ENCODE measurements around the gene CCDC112. TPM values are rescaled to one million over a fixed set of nuclear protein-coding genes. Genes with fewer than 3 reads are reported as not detected.
"Not testable (repeated sequence)": the region's sequence is repeated elsewhere in the genome, so short reads cannot be mapped to it uniquely, and the experiment has no call there.

Gene CCDC112
- polyA plus RNA-seq, 1 experiment, result 4.7 TPM

GRCh38 chr5:115335301-115335700 lies 38.8 kb upstream of the CCDC112 start:
- Histone ChIP-seq H3K9me3 (ENCODE audit: control insufficient read depth, insufficient read depth, low read length) (no peaks in the 10 kb centered on the region), H3K27ac (ENCODE audit: low read depth, low read length) (no peak overlapping the region), H3K27me3 (ENCODE audit: control insufficient read depth, insufficient read depth, low read length) (no peaks in the 10 kb centered on the region), H3K4me3 (ENCODE audit: low read depth, low read length) (no peak overlapping the region)
- ChIA-PET CTCF (no interaction called here), POLR2A (interaction anchor here (0.7 kb wide), 1 partner anchor 209 kb away, joined by 3 read pairs; the partner anchor contains the start of gene FEM1C)
- TF ChIP-seq CTCF (IDR thresholded peaks at IDR 0.05; ENCODE audit: low read depth, low read length), result no peak
- DNase-seq (ENCODE audit: low read depth, low spot score), result no peak

GRCh38 chr5:115333164-115333563 lies 36.7 kb upstream of the CCDC112 start:
- H3K27me3 ChIP-seq (ENCODE audit: control insufficient read depth, insufficient read depth, low read length), result no peaks in the 10 kb centered on the region
- ChIA-PET POLR2A (no interaction called here), CTCF (no interaction called here)
- TF ChIP-seq CTCF (IDR thresholded peaks at IDR 0.05; ENCODE audit: low read depth, low read length), result no peak
- no peaks in the 10 kb centered on the region for H3K9me3 ChIP-seq (ENCODE audit: control insufficient read depth, insufficient read depth, low read length)
- H3K27ac ChIP-seq (ENCODE audit: low read depth, low read length), result no peak overlapping the region
- no peak for DNase-seq (ENCODE audit: low read depth, low spot score)
- no peak overlapping the region for H3K4me3 ChIP-seq (ENCODE audit: low read depth, low read length)

GRCh38 chr5:115330830-115331229 lies 34.4 kb upstream of the CCDC112 start:
- no peak for DNase-seq (ENCODE audit: low read depth, low spot score)
- TF ChIP-seq CTCF (IDR thresholded peaks at IDR 0.05; ENCODE audit: low read depth, low read length), result no peak
- no peak overlapping the region for H3K4me3 ChIP-seq (ENCODE audit: low read depth, low read length)
- CTCF ChIA-PET, result interaction anchor here (1.0 kb wide), 1 partner anchor 244 kb away, joined by 6 read pairs; no protein-coding TSS in a partner anchor
- no peaks in the 10 kb centered on the region for H3K9me3 ChIP-seq (ENCODE audit: control insufficient read depth, insufficient read depth, low read length)
- POLR2A ChIA-PET, result no interaction called here
- H3K27ac ChIP-seq (ENCODE audit: low read depth, low read length), result no peak overlapping the region
- no peaks in the 10 kb centered on the region for H3K27me3 ChIP-seq (ENCODE audit: control insufficient read depth, insufficient read depth, low read length)

- TF ChIP-seq CTCF (IDR thresholded peaks at IDR 0.05; ENCODE audit: low read depth, low read length), result no peak
- Histone ChIP-seq H3K4me3 (ENCODE audit: low read depth, low read length) (no peak overlapping the region), H3K27ac (ENCODE audit: low read depth, low read length) (no peak overlapping the region), H3K27me3 (ENCODE audit: control insufficient read depth, insufficient read depth, low read length) (no peaks in the 10 kb centered on the region), H3K9me3 (ENCODE audit: control insufficient read depth, insufficient read depth, low read length) (no peaks in the 10 kb centered on the region)
- CTCF ChIA-PET, result no interaction called here
- no peak for DNase-seq (ENCODE audit: low read depth, low spot score)
- POLR2A ChIA-PET, result no interaction called here
Measured at GRCh38 chr5:115329475-115329874, 33.0 kb upstream of the CCDC112 start.

GRCh38 chr5:115328617-115329274 lies 32.3 kb upstream of the CCDC112 start:
- H3K27ac ChIP-seq (ENCODE audit: low read depth, low read length); H3K4me3 ChIP-seq (ENCODE audit: low read depth, low read length); H3K9me3 ChIP-seq (ENCODE audit: control insufficient read depth, insufficient read depth, low read length); H3K27me3 ChIP-seq (ENCODE audit: control insufficient read depth, insufficient read depth, low read length); DNase-seq (ENCODE audit: low read depth, low spot score); CTCF ChIA-PET; POLR2A ChIA-PET: not testable (repeated sequence)
